GM12892 (cell line): ENCODE results near the gene NTSR1.
A peak's percentile ranks its signal among the peaks of the same experiment; 100 is the strongest.

Experiments used
- DNase-seq: peaks from one replicate; pipeline ENCODE4 v3.0.0; 2011; ENCODE audit not compliant: insufficient read length
- FAIRE-seq: peaks from 2 replicates; lab custom pipeline; 2011; peaks lifted over from hg19 to GRCh38; lab: Jason Lieb, UNC
- POLR2A ChIP-seq: IDR thresholded peaks from 2 replicates; pipeline ENCODE4 v1.6.1; 2011; ENCODE audit warnings: low read depth, low read length, control low read depth
- POLR2AphosphoS5 ChIP-seq: IDR thresholded peaks from 2 replicates; pipeline ENCODE4 v1.6.1; 2011; ENCODE audit warnings: low read depth, low read length, control low read depth
- TAF1 ChIP-seq: IDR thresholded peaks from 2 replicates; pipeline ENCODE4 v1.6.1; 2011; ENCODE audit warnings: low read depth, mild to moderate bottlenecking, control low read depth, low read length, borderline replicate concordance

The NTSR1 gene

DNA sequence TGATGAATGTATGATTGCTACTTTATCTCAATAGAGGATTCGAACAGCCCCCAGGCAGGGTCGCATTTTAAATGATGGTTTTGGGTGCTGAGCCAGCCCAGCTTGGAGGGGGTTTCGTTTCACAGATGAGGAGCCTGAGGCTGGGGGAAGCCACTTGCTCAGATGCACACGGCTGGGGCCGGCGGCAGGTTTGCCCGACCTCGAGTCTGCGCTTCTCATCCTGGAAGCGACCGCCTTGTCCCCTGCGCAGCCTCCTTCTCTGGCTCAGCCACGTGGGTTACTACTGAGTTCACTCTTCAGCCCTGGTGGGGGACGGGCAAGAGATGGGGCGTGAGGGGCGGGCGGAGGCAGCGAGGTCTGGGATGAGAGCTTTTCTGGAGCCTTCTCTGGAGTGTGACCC is 25.3 kb downstream of the NTSR1 start:
- TF ChIP-seq POLR2A (no peak), POLR2AphosphoS5 (no peak), TAF1 (no peak)
- DNase-seq (no peak), FAIRE-seq (no peak)

DNA sequence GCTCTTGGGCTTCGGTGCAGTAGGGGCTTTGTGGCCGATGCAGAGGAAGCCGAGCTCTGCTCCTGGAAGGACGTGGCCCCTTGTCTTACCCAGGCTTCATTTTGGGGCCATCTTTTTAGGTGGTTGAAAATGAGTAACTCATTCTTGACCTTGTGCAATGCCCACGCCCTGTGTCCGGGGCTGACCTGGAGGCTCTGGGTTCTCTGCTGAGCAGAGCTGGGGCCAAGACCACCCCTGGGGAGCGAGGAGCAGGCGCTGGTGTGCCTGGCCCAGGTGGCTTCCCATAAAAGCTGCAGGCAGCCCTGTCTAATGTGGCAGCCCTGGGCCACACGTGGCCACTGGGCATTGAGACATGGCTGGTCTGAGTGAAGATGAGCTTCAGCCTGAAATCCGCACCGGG is 25.7 kb downstream of the NTSR1 start:
- DNase-seq (no peak), FAIRE-seq (no peak)
- TF ChIP-seq POLR2AphosphoS5 (no peak), POLR2A (no peak), TAF1 (no peak)

DNA sequence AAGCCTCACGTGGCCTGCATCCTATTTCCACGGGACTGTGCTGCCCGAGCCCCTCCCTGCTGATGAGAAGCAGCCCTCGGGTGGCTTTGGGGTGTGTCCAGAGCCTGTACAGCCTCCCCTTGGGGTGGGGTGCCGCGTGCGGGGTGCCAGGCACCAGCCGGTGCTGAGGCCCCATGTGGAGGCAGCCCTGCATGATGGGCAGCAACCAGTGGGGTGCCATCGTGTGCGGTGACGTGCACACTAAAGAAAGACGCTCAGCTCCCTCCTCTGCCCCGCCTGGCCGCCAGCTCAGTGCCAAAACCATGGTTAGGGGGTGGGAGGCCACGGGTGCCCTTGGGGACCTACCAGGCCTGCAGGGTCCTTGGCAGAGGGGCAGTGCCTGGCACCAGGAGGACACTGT is 26.2 kb downstream of the NTSR1 start:
- DNase-seq (no peak), FAIRE-seq (no peak)
- no peak for TF ChIP-seq POLR2AphosphoS5
- no peak for TF ChIP-seq TAF1
- TF ChIP-seq POLR2A, result no peak

DNA sequence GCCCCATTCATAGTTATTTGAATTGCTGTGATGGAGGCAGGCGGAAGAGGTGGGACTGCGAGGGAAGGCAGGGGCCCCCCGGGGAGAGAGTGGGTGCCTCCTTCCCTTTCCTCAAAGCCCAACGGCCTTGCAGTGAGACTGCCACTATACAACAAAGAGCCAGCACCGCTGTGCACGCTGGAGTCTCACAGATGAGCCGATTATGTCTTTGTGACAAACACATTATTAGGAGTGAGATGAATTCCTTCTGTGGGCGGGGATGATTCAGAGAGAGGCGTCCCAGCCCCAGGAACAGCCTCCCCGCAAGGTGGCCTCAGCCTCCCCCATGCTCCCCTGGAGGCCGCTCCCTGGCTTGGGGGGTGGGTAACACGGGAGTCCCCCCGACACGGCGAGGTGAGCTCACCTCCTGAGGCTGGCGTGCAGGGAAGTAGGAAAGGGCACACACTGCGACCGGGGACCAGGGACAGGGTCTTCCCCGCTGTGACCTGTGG is 26.7 kb downstream of the NTSR1 start:
- FAIRE-seq (no peak), DNase-seq (no peak)
- TF ChIP-seq POLR2A (no peak), POLR2AphosphoS5 (no peak), TAF1 (no peak)

DNA sequence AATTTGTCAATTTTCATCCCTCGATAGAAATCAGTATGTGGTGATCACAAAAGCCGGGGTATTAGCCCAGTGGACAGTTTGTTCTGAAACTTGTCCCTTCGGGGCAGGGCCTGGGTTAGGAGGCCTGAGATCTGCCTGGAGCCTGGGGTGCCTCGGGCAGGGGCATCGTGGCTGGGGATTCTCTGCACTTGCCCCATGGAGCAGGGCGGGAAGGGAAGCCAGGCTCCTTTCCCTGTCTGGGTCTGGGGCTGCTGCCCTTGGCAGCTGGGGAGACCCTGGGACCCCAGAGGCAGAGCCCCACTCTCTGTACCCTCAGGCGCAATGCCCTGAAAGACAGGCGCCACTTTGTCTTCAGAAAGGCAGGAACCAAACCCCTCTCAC is 27.4 kb downstream of the NTSR1 start:
- DNase-seq (no peak), FAIRE-seq (no peak)
- TF ChIP-seq POLR2A (no peak), TAF1 (no peak)

DNA sequence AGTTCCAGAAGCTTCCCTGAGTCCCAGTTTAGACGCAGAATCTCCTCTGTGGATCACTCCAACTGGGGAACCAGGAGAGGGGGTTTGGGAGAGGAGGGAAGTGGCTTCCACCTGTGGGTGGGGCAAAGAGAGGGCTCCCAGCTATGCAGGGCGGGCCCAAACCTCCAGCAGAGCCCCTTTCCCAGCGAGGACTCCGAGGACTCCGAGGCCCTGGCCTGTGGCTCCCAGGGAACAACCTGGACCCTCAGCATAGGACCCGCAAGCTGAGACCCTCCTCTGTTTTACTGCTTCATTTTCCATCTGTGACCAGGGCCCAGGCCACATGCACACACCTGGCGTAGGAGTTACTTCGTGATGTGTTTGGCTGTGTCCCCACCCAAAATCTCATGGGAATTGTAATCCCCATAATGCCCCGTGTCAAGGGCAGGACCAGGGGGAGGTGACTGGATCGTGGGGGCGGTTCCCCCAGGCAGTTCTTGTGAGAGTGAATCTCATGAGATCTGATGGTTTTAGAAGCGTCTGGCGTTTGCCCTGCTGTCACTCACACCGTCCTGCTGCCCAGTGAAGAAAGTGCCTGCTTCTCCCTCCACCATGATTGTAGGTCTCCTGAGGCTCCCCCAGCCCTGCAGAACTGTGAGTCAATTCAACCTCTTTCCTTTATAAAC is 27.9 kb downstream of the NTSR1 start:
- TF ChIP-seq TAF1, result no peak
- no peak for TF ChIP-seq POLR2A
- no peak for TF ChIP-seq POLR2AphosphoS5
- DNase-seq, result no peak

DNA sequence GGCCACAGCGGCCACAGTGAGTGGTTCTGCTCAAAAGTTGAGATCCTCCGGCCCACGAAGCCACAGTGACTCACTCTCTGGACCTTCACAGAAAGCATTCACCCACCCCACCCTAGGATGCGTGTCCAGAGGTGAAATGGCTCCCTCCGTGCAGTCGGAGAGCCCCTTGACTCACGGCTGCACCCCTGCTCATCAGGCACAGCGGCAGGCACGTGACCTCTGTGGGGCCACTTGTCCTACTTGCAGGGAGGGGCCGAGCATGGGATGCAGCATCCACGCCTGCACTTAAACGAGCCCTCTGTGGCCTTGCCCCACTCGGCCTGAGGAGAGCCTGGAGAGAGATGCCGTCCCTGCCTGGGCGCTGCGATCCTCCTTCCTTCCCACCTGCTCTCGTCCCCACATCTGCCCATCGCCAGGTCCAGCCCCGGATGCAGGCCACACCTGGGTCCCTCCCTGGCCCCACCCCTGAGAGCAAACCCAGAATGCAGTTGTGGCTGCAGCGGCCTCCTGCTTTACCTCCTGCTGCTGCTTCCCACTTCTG is 28.7 kb downstream of the NTSR1 start:
- no peak for TF ChIP-seq POLR2A
- no peak for TF ChIP-seq POLR2AphosphoS5
- no peak for TF ChIP-seq TAF1
- no peak for FAIRE-seq
- DNase-seq, result no peak

More for the DNA sequence above, 27.9 kb downstream of the NTSR1 start:
- no peak for FAIRE-seq

DNA sequence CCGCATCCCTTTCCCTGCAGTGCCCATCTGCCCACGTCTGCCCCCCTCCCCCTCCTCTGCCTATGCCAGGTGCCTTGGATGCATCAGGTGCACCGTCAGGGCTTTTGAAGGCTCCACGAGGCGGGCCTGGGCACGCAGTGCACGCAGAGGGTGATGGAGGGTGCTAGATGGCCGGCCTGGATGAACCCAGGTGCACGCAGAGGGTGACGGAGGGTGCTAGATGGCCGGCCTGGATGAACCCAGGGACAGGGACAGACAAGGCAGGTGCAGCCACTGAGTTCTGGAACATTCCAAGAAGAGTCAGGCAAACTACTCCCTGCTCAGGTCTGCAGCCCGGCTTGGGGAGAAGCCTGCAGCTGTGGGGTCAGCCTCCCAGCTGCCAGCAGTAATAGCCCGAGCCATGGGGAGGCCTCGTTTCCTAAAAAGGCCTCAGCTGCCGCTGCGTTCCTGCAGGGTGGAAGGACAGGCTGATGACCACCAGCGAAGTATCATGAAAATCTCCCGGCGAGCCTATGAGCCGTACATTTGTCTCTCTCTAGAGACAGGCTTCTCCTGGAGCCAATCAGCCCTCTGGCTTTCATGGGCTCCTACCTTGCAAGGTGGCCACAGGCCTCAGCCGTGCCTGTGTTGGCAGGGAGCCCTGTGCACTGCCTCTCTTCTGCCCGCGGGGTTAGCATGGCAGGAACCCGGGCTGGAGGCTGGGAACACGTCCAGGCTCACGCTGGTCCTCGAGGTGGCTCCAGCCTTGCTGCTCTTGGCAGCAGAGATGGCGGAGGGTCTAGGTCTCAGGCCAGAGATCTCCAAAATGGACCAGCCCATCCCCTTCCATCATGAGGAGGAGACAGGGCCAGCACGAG is 29.6 kb downstream of the NTSR1 start:
- no peak for FAIRE-seq
- DNase-seq, result no peak
- no peak for TF ChIP-seq TAF1
- TF ChIP-seq POLR2AphosphoS5, result no peak
- no peak for TF ChIP-seq POLR2A

DNA sequence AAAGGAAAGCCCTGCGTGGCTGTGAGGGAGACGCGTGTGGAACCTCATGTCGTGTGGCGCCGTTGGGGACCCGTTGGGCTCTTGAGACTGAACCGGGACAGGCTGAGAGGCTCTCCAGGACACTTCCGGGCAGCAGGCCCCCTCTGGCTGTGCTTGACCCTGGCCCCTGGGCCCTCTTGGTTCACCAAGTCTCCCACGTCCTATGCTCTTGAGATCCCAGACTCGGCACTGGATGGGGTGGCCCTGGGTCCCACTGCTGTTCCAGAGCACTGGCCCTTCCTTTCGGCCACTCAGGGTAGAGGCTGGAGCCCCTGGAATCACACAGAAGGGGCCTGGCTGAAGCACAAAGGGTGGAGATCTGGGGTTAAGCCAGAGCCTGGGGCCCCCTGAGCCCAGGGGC is 30.4 kb downstream of the NTSR1 start:
- no peak for FAIRE-seq
- TF ChIP-seq POLR2A (no peak), TAF1 (no peak), POLR2AphosphoS5 (no peak)
- DNase-seq, result no peak

DNA sequence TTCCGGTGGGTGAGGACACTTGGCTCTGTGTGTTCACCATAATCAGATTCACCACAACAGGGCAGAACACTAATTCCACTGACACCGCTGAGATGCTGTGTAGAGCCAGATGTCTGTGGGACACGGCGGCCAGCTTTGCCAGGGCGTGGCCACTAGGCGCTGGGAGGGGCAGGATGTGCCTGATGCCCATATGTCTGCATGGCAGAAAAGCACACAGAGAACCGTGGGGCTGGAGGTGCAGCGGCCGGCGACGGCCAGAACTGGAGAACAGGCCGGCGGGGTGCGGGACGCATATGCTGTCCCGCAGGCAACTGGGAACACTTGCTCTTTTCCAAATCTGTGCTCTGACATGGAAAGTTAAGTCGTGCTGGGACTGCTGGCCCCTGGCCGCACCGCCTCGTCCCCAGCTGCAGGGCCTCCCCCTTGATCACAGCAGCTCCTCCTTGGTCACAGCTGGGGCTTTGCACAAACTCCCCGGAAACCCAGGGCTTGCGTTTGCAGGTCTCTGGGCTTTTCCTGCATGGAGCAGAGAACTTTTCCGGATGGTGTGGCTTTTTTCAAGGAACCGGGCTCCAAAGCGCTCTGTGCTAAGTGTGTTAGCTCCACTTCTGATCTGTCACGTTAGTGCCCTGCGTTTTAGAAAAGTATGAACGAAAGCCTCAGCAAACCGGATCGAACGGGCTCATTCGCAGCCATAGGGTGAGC is 31.1 kb downstream of the NTSR1 start:
- DNase-seq, result no peak
- TF ChIP-seq POLR2AphosphoS5 (no peak), POLR2A (no peak), TAF1 (no peak)
- FAIRE-seq, result peak; percentile 72
